ENCODE measurements around the gene COPS9.

DNA sequence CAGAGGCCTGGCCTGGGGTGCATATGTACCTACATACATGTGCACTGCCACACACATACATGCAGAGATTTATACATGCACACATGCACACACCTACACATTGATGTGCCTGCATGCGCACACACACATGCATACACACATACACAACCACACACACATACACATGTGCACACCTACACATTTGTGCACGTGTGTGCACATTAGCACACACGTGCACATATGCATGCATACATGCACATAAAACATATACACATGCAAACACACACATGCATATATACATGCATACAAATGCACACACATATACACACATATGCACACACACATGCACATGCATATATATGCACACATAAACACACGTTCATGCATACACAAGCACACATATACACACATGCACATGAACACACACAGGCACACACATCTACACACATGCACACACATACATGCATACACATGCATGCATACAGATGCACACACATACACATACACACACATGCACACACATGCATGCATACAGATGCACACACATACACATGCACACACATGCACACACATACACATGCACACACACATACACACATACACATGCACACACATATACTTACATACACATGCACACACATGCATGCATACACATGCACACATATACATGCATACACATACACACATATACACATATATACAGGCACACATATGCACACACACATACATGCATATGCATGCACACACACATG is 27.9 kb upstream of the COPS9 start:
- TF ChIP-seq, protein P1, sequence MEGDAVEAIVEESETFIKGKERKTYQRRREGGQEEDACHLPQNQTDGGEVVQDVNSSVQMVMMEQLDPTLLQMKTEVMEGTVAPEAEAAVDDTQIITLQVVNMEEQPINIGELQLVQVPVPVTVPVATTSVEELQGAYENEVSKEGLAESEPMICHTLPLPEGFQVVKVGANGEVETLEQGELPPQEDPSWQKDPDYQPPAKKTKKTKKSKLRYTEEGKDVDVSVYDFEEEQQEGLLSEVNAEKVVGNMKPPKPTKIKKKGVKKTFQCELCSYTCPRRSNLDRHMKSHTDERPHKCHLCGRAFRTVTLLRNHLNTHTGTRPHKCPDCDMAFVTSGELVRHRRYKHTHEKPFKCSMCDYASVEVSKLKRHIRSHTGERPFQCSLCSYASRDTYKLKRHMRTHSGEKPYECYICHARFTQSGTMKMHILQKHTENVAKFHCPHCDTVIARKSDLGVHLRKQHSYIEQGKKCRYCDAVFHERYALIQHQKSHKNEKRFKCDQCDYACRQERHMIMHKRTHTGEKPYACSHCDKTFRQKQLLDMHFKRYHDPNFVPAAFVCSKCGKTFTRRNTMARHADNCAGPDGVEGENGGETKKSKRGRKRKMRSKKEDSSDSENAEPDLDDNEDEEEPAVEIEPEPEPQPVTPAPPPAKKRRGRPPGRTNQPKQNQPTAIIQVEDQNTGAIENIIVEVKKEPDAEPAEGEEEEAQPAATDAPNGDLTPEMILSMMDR (IDR thresholded peaks at IDR 0.05; ENCODE audit: low read depth, low read length): no peak
- no peak for TF ChIP-seq EZH2phosphoT487 (IDR thresholded peaks at IDR 0.05; ENCODE audit: low read depth)
